RWPE2 (cell line): Measurements from ENCODE around the gene AMPH.
A peak's percentile ranks its signal among the peaks of the same experiment; 100 is the strongest.
"Not testable (repeated sequence)": the region's sequence is repeated elsewhere in the genome, so short reads cannot be mapped to it uniquely, and the experiment has no call there.

Source experiments
- ATAC-seq: fragments of 200-7000 bp; cut with Tn5 transposase; 3 replicates; pipeline ENCODE4 v1.9.1; 2021; ENCODE audit warnings: low read depth
- DNase-seq: peaks from one replicate; pipeline ENCODE4 v3.0.0-alpha.2; 2020; ENCODE audit warnings: low spot score
- H3K27ac ChIP-seq: fragments of 450-650 bp; 2 replicates; pipeline ENCODE4 v1.5.1; 2017; ENCODE audit warnings: mild to moderate bottlenecking; ENCODE audit not compliant: poor library complexity, severe bottlenecking
- H3K27me3 ChIP-seq: fragments of 250-450 bp; sonication (Bioruptor Pico); 2 replicates; pipeline ENCODE4 v1.5.1; 2021; ENCODE audit warnings: mild to moderate bottlenecking, moderate library complexity; ENCODE audit not compliant: insufficient read depth, poor library complexity, severe bottlenecking
- H3K36me3 ChIP-seq: fragments of 250-450 bp; sonication (Bioruptor Pico); 2 replicates; pipeline ENCODE4 v1.5.1; 2020; ENCODE audit warnings: low read depth, mild to moderate bottlenecking, moderate library complexity
- H3K4me1 ChIP-seq: fragments of 250-450 bp; sonication (Bioruptor Pico); 2 replicates; pipeline ENCODE4 v1.5.1; 2021; ENCODE audit warnings: mild to moderate bottlenecking, moderate library complexity; ENCODE audit not compliant: insufficient read depth, poor library complexity, severe bottlenecking
- H3K4me3 ChIP-seq: fragments of 250-450 bp; sonication (Bioruptor Pico); 2 replicates; pipeline ENCODE4 v1.5.1; 2021; ENCODE audit warnings: mild to moderate bottlenecking, moderate library complexity; ENCODE audit not compliant: severe bottlenecking
- H3K9me3 ChIP-seq: fragments of 250-450 bp; sonication (Bioruptor Pico); 2 replicates; pipeline ENCODE4 v1.5.1; 2021; ENCODE audit warnings: mild to moderate bottlenecking, moderate library complexity; ENCODE audit not compliant: severe bottlenecking
- TF ChIP-seq, protein P1 (sequence below): fragments of 450-650 bp; IDR thresholded peaks from one replicate; pipeline ENCODE4 v1.5.1; 2017; ENCODE audit warnings: mild to moderate bottlenecking, moderate library complexity; ENCODE audit not compliant: poor library complexity, severe bottlenecking

Gene AMPH

GRCh38 chr7:38369816-38370493, 261.2 kb downstream of the AMPH start:
- no peaks in the 10 kb centered on the region for H3K4me1 ChIP-seq
- H3K27me3 ChIP-seq: no peaks in the 10 kb centered on the region
- H3K9me3 ChIP-seq: no peaks in the 10 kb centered on the region
- peak; percentile 97 for ATAC-seq
- no peak overlapping the region for H3K4me3 ChIP-seq
- peak; percentile 78 for DNase-seq
- H3K27ac ChIP-seq: no peak overlapping the region
- no peaks in the 10 kb centered on the region for H3K36me3 ChIP-seq
- TF ChIP-seq, protein P1, sequence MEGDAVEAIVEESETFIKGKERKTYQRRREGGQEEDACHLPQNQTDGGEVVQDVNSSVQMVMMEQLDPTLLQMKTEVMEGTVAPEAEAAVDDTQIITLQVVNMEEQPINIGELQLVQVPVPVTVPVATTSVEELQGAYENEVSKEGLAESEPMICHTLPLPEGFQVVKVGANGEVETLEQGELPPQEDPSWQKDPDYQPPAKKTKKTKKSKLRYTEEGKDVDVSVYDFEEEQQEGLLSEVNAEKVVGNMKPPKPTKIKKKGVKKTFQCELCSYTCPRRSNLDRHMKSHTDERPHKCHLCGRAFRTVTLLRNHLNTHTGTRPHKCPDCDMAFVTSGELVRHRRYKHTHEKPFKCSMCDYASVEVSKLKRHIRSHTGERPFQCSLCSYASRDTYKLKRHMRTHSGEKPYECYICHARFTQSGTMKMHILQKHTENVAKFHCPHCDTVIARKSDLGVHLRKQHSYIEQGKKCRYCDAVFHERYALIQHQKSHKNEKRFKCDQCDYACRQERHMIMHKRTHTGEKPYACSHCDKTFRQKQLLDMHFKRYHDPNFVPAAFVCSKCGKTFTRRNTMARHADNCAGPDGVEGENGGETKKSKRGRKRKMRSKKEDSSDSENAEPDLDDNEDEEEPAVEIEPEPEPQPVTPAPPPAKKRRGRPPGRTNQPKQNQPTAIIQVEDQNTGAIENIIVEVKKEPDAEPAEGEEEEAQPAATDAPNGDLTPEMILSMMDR: peak; percentile 83

GRCh38 chr7:38368191-38368605, 263.0 kb downstream of the AMPH start:
- DNase-seq: peak; percentile 65
- no peaks in the 10 kb centered on the region for H3K36me3 ChIP-seq
- no peaks in the 10 kb centered on the region for H3K4me1 ChIP-seq
- H3K4me3 ChIP-seq: no peak overlapping the region
- peak; percentile 68 for ATAC-seq
- H3K9me3 ChIP-seq: no peaks in the 10 kb centered on the region
- H3K27ac ChIP-seq: no peak overlapping the region
- H3K27me3 ChIP-seq: no peaks in the 10 kb centered on the region
- TF ChIP-seq, protein P1: peak; percentile 62

DNA sequence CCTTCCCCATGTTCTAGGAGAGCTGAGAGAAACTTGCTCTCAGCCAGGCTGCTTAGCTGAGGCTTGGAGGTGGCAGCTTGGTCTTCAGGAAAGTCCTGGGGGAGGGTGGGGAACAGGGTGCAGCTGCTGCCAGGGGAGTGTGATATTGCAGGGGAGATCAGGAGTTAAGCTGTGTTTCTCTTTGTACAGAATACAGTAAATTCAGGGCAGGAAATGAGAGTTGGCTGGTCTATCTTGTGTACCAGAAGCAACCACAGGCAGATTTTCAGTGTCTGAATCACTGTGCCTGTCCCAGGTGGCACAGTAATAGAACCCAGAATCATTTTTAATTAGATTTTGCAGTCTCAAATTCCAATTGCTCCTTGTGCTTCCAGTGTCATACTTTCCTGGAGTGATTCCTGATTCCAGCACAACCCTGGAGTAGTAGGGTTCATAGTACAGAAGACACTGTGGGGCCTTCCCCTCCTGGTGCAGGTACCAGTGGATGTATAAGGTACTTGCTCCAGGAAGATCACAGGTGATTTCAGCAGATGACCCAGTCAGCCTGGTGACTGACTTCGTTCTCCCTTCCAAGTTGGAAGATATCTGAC, 263.8 kb downstream of the AMPH start:
- Histone ChIP-seq H3K27ac (no peak overlapping the region), H3K4me3 (no peak overlapping the region), H3K36me3 (no peaks in the 10 kb centered on the region), H3K27me3 (no peaks in the 10 kb centered on the region), H3K4me1 (no peaks in the 10 kb centered on the region), H3K9me3 (no peaks in the 10 kb centered on the region)
- no peak for ATAC-seq
- no peak for DNase-seq
- TF ChIP-seq, protein P1: no peak

DNA sequence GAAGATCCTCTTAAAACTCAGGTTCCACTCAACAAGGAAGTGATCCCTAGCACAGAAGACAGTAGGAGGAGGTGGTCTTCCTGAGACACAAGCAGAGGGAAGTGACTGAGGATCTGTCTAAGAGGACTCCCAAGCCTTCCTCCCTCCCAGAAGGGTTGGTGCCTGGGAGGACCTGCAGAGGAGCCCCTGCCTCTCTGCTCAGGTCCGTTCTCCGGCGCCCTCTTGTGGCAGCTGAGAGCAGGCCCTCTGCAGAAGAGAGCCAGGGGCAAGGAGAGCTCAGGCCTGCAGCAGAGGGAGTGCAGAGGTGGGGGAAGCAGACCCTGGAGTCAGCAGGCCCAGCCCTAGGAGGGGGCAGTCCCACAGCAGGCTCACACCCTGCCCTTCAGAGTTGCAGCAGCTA, 267.8 kb downstream of the AMPH start:
- not testable (repeated sequence) for DNase-seq

DNA sequence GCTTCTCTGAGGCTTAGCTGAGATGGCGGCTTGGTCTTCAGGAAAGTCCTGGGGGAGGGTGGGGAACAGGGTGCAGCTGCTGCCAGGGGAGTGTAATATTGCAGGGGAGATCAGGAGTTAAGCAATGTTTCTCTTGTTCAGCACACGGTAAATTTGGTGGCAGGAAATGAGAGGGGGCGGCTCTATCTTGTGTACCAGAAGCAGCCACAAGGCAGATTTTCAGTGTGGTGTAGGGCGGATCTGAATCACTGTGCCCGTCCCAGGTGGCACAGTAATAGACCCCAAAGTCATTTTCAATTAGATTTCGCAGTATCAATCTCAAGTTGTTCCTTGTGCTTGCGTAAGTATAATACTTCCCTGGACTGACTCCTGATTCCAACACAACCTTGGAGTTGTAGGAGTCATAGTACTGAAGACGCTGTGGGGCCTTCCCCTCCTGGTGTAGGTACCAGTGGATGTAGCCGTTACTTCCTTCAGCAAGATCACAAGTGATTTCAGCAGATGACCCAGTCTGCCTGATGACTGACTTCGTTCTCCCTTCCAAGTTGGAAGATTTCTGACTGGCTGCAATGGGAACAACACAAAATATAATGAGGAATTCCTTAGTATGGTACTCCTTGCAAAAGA, 268.4 kb downstream of the AMPH start:
- H3K4me3 ChIP-seq, H3K36me3 ChIP-seq, H3K27me3 ChIP-seq, DNase-seq, H3K4me1 ChIP-seq, H3K27ac ChIP-seq, H3K9me3 ChIP-seq: not testable (repeated sequence)
- 0 out of 3 replicates have a peak, but pooled peaks have one; percentile 13 for ATAC-seq

More for the DNA sequence above, 267.8 kb downstream of the AMPH start:
- TF ChIP-seq, protein P1: peak; percentile 35
- peak; percentile 20; the same call in 1 of the 3 replicates for ATAC-seq
- not testable (repeated sequence) for H3K27ac ChIP-seq, H3K4me1 ChIP-seq, H3K4me3 ChIP-seq, H3K36me3 ChIP-seq, H3K9me3 ChIP-seq, H3K27me3 ChIP-seq
